GM23338 (cell line): Measurements from ENCODE around the gene CDK17. TPM values are rescaled to one million over a fixed set of nuclear protein-coding genes. Genes with fewer than 3 reads are reported as not detected.

Source experiments
- CREB1 ChIP-seq: fragments of 250-450 bp; sonication (Bioruptor Pico); IDR thresholded peaks from 2 replicates; pipeline ENCODE4 v1.5.0; 2020; ENCODE audit warnings: low read depth, mild to moderate bottlenecking, moderate library complexity
- ETS1 ChIP-seq: IDR thresholded peaks from 2 replicates; pipeline ENCODE4 v1.6.1; 2016; ENCODE audit warnings: antibody characterized with exemption
- EZH2phosphoT487 ChIP-seq: fragments of 200-600 bp; sonication (generic); IDR thresholded peaks from one replicate; pipeline ENCODE4 v1.8.1; 2018; ENCODE audit warnings: antibody characterized with exemption; ENCODE audit not compliant: unreplicated experiment
- JUNB ChIP-seq: IDR thresholded peaks from one replicate; pipeline ENCODE4 v1.6.1; 2016; ENCODE audit warnings: antibody characterized with exemption; ENCODE audit not compliant: unreplicated experiment
- REST ChIP-seq: IDR thresholded peaks from one replicate; pipeline ENCODE4 v1.6.1; 2018; ENCODE audit warnings: antibody characterized with exemption; ENCODE audit not compliant: unreplicated experiment
- STAT1 ChIP-seq: IDR thresholded peaks from one replicate; pipeline ENCODE4 v1.6.1; 2016; ENCODE audit warnings: antibody characterized with exemption; ENCODE audit not compliant: unreplicated experiment
- ZNF114 ChIP-seq: fragments of 250-450 bp; sonication (Bioruptor Pico); IDR thresholded peaks from 2 replicates; pipeline ENCODE4 v1.5.0; 2020; ENCODE audit warnings: mild to moderate bottlenecking, moderate library complexity
- ZNF331 ChIP-seq: fragments of 250-450 bp; sonication (Bioruptor Pico); IDR thresholded peaks from 2 replicates; pipeline ENCODE4 v1.5.0; 2020; ENCODE audit warnings: low read depth, mild to moderate bottlenecking, moderate library complexity
- ZNF462 ChIP-seq: fragments of 250-450 bp; sonication (Bioruptor Pico); IDR thresholded peaks from 2 replicates; pipeline ENCODE4 v1.5.0; 2020; ENCODE audit warnings: mild to moderate bottlenecking, moderate library complexity
- polyA plus RNA-seq: library from polyadenylated mRNA; unstranded; fragments of >200 nt; fragmentation: Nextera tagmentation; extraction: Ambion mirVana; gene quantifications from 2 replicates; pipeline ENCODE4 v1.2.1, GENCODE V29; 2016
- total RNA-seq: library from RNA; depleted of rRNA; stranded (reverse); fragments of >200 nt; shearing (Covaris generic); gene quantifications from 2 replicates; pipeline ENCODE4 v1.2.3, GENCODE V29; 2014

CDK17 gene
- total and polyA plus RNA-seq, 2 experiments from 2014 or later: 7.6 to 34.2 TPM

GRCh38 chr12:96383991-96384390 is 16.2 kb downstream of the CDK17 start (continued):
- no peak for TF ChIP-seq ZNF462 (CRISPR knock-in tag)
- no peak for TF ChIP-seq ZNF114 (CRISPR knock-in tag)
- TF ChIP-seq STAT1: no peak
- no peak for TF ChIP-seq CREB1 (CRISPR knock-in tag)
- no peak for TF ChIP-seq JUNB
- no peak for TF ChIP-seq REST
- TF ChIP-seq EZH2phosphoT487: no peak
- no peak for TF ChIP-seq ZNF331 (CRISPR knock-in tag)
- TF ChIP-seq ETS1: no peak
